Body of pancreas (tissue), 4 donors: ENCODE results near the gene TRMT11. TPM values are rescaled to one million over a fixed set of nuclear protein-coding genes. Genes with fewer than 3 reads are reported as not detected.

Experiments used
- ATAC-seq: fragments of 150-250 bp; one replicate; pipeline ENCODE4 v1.9.1; 2016
- DNase-seq, 4 donors: peaks; one replicate each; pipeline ENCODE4 v3.0.0-alpha.2; 2019
- H3K27ac ChIP-seq, 4 donors: fragments of 200-600 bp; sonication (generic); 1 replicate in 3 of 4; 2 replicates in 1 of 4; pipeline versions ENCODE4 v1.5.1 to v1.6.1; 2016 to 2019; ENCODE audit warnings: mild to moderate bottlenecking in 1 of 4, mixed read lengths in 1 of 4, moderate library complexity in 1 of 4
- H3K27me3 ChIP-seq, 2 donors: fragments of 200-600 bp; sonication (generic); one replicate each; pipeline ENCODE4 v1.6.0; 2016; ENCODE audit warnings: mild to moderate bottlenecking in 1 of 2
- H3K36me3 ChIP-seq, 2 donors: fragments of 200-600 bp; sonication (generic); replicated peaks in 1 of 2; 2 replicates each; pipeline ENCODE4 v1.5.1; 2016; ENCODE audit warnings: low read depth in 2 of 2; ENCODE audit not compliant: insufficient read depth in 1 of 2
- H3K4me1 ChIP-seq: fragments of 200-600 bp; sonication (generic); one replicate; pipeline ENCODE4 v1.6.0; 2016
- H3K4me3 ChIP-seq, 2 donors: fragments of 200-600 bp; sonication (generic); 1 replicate in 1 of 2; 2 replicates in 1 of 2; pipeline ENCODE4 v1.5.1; 2016 to 2019
- H3K9me3 ChIP-seq, 3 donors: fragments of 200-600 bp; sonication (generic); 1 replicate in 2 of 3; 2 replicates in 1 of 3; pipeline ENCODE4 v1.5.1; 2016
- CTCF ChIP-seq, 7 experiments: fragments of 450-650 bp in 4 of 7; fragments of 200-600 bp in 3 of 7; sonication (generic) in 3 of 7; IDR thresholded peaks; one replicate each; pipeline ENCODE4 v1.5.1; 2016 to 2019; ENCODE audit warnings: antibody characterized with exemption in 7 of 7
- POLR2A ChIP-seq, 3 donors: fragments of 450-650 bp; IDR thresholded peaks; one replicate each; pipeline ENCODE4 v1.6.1; 2016; ENCODE audit warnings: antibody characterized with exemption in 3 of 3, mild to moderate bottlenecking in 2 of 3
- whole genome bisulfite sequencing, 2 donors: methylation state at CpG; one replicate each; pipeline ENCODE4 v1.1.5; 2017; 5-methylcytosine and 5-hydroxymethylcytosine counted together
- intact Hi-C: fragments of 100-400 bp; cut with DNase I; formaldehyde crosslinking; loops from one replicate; pipeline ENCODE4 v1.15.1; 2023
- total RNA-seq, 2 donors: library from RNA; depleted of rRNA; stranded (reverse); fragments of >200 nt; gene quantifications; one replicate each; pipeline ENCODE4 v1.1.0, GENCODE V29; 2016

The TRMT11 gene
- total RNA-seq, 2 donors from 2014 or later = 26.5 to 26.7 TPM

GRCh38 chr6:125959041-125959440, 27.3 kb upstream of the TRMT11 start:
- WGBS, 2 donors = 79 to 87% methylated on average over 4 of the region's 4 CpGs
- intact Hi-C loops = loop anchor here (10.0 kb wide), 1 partner anchor 54 kb away; no protein-coding TSS in a partner anchor
- peaks cover 42% of the 10 kb centered on the region for H3K4me1 ChIP-seq
- no peak for TF ChIP-seq POLR2A (IDR thresholded peaks at IDR 0.05)
- TF ChIP-seq CTCF (IDR thresholded peaks at IDR 0.05) = no peak
- H3K36me3 ChIP-seq = no peaks in the 10 kb centered on the region
- ATAC-seq (no peak), DNase-seq (no peak)
- no peaks in the 10 kb centered on the region for H3K27me3 ChIP-seq
- no peak overlapping the region for H3K4me3 ChIP-seq
- peak overlapping the region in 3 of 4 donors; percentile 59 to 96 (median 63) for H3K27ac ChIP-seq
- H3K9me3 ChIP-seq = no peaks in the 10 kb centered on the region

GRCh38 chr6:125961117-125961516, 25.2 kb upstream of the TRMT11 start:
- Histone ChIP-seq H3K36me3 (no peaks in the 10 kb centered on the region), H3K4me1 (peaks cover 39% of the 10 kb centered on the region), H3K27ac (no peak overlapping the region), H3K27me3 (no peaks in the 10 kb centered on the region), H3K4me3 (no peak overlapping the region), H3K9me3 (no peaks in the 10 kb centered on the region)
- no peak for ATAC-seq
- DNase-seq = no peak
- TF ChIP-seq POLR2A (IDR thresholded peaks at IDR 0.05) (no peak), CTCF (IDR thresholded peaks at IDR 0.05) (no peak)
- intact Hi-C loops = loop anchor here (10.0 kb wide), 1 partner anchor 166 kb away; the partner anchor contains the start of gene NCOA7
- WGBS, 2 donors = 73 to 77% methylated on average over 3 of the region's 3 CpGs

GRCh38 chr6:125962900-125963497, 23.3 kb upstream of the TRMT11 start:
- intact Hi-C loops = loop anchor here (10.0 kb wide), 1 partner anchor 168 kb away; the partner anchor contains the start of gene NCOA7
- ATAC-seq = no peak
- no peaks in the 10 kb centered on the region for H3K27me3 ChIP-seq
- H3K4me3 ChIP-seq = no peak overlapping the region
- TF ChIP-seq POLR2A (IDR thresholded peaks at IDR 0.05) (no peak), CTCF (IDR thresholded peaks at IDR 0.05) (no peak)
- H3K36me3 ChIP-seq = no peaks in the 10 kb centered on the region
- H3K4me1 ChIP-seq = peaks cover 32% of the 10 kb centered on the region
- H3K27ac ChIP-seq = no peak overlapping the region
- 70 to 72% methylated on average over 8 of the region's 8 CpGs for WGBS, 2 donors
- no peaks in the 10 kb centered on the region for H3K9me3 ChIP-seq
- no peak for DNase-seq

GRCh38 chr6:125963817-125964216, 22.5 kb upstream of the TRMT11 start:
- peaks cover 24% of the 10 kb centered on the region for H3K4me1 ChIP-seq
- no peaks in the 10 kb centered on the region for H3K36me3 ChIP-seq
- ATAC-seq (no peak), DNase-seq (no peak)
- TF ChIP-seq POLR2A (IDR thresholded peaks at IDR 0.05) (no peak), CTCF (IDR thresholded peaks at IDR 0.05) (no peak)
- intact Hi-C loops = loop anchor here (10.0 kb wide), 1 partner anchor 169 kb away; the partner anchor contains the start of gene NCOA7
- no peaks in the 10 kb centered on the region for H3K9me3 ChIP-seq
- no peak overlapping the region for H3K27ac ChIP-seq
- no peaks in the 10 kb centered on the region for H3K27me3 ChIP-seq
- H3K4me3 ChIP-seq = no peak overlapping the region
- WGBS, 2 donors = 60 to 68% methylated on average over 2 of the region's 2 CpGs

- WGBS, 2 donors = 83 to 90% methylated on average over 1 of the region's 1 CpG
- intact Hi-C loops = loop anchor here (10.0 kb wide), 1 partner anchor 172 kb away; the partner anchor contains the start of gene NCOA7
These were observed 19.8 kb upstream of the TRMT11 start for GRCh38 chr6:125966569-125966968.

More at GRCh38 chr6:125966569-125966968, 19.8 kb upstream of the TRMT11 start:
- Histone ChIP-seq H3K36me3 (no peaks in the 10 kb centered on the region), H3K4me3 (no peak overlapping the region), H3K27ac (no peak overlapping the region), H3K27me3 (no peaks in the 10 kb centered on the region), H3K9me3 (no peaks in the 10 kb centered on the region), H3K4me1 (peaks cover 7% of the 10 kb centered on the region)
- no peak for TF ChIP-seq POLR2A (IDR thresholded peaks at IDR 0.05)
- no peak for TF ChIP-seq CTCF (IDR thresholded peaks at IDR 0.05)
- DNase-seq (no peak), ATAC-seq (no peak)
